B cell (primary cell): ENCODE measurements around the gene RMI2. TPM values are rescaled to one million over a fixed set of nuclear protein-coding genes. Genes with fewer than 3 reads are reported as not detected.

Source experiments
- ATAC-seq: fragments of 200-7000 bp; cut with Tn5 transposase; one replicate; pipeline ENCODE4 v1.10.0; 2021; ENCODE audit warnings: low read depth, mild to moderate bottlenecking, moderate number of reproducible peaks, moderate library complexity
- CTCF ChIA-PET: fragments of 350-600 bp; sonication (Branson Sonifier 250); formaldehyde crosslinking; loops from one replicate; lab custom pipeline; 2021; ENCODE audit warnings: antibody characterized with exemption, inconsistent platforms; lab: Charles Lee
- POLR2A ChIA-PET: fragments of 350-600 bp; sonication (Branson Sonifier 250); formaldehyde crosslinking; loops from one replicate; lab custom pipeline; 2021; ENCODE audit warnings: antibody characterized with exemption; lab: Charles Lee
- DNase-seq: peaks from one replicate; pipeline ENCODE4 v3.0.0; 2013
- H2AFZ ChIP-seq: 2 replicates; pipeline ENCODE4 v1.6.1; 2012; ENCODE audit warnings: mild to moderate bottlenecking, low read depth, low read length; ENCODE audit not compliant: insufficient read depth, poor library complexity, severe bottlenecking
- H3K27ac ChIP-seq, 2 donors: 1 replicate in 1 of 2; 2 replicates in 1 of 2; pipeline ENCODE4 v1.5.1; 2012 to 2013; ENCODE audit warnings: low read length in 2 of 2, mild to moderate bottlenecking in 2 of 2, moderate library complexity in 1 of 2
- H3K27me3 ChIP-seq, 4 experiments: fragments of 200-600 bp in 1 of 4; sonication (generic) in 1 of 4; replicated peaks in 1 of 4; 1 replicate in 2 of 4; 2 replicates in 2 of 4; pipeline versions ENCODE4 v1.6.1 to v1.7.0; 2013 to 2016; ENCODE audit warnings: low read length in 3 of 4, mild to moderate bottlenecking in 2 of 4, mixed read lengths in 1 of 4, moderate library complexity in 1 of 4; ENCODE audit not compliant: insufficient read depth in 4 of 4, control insufficient read depth in 3 of 4; ENCODE audit errors: control extremely low read depth in 1 of 4
- H3K36me3 ChIP-seq, 2 experiments: replicated peaks in 1 of 2; 1 replicate in 1 of 2; 2 replicates in 1 of 2; pipeline versions ENCODE4 v1.6.1 to v1.7.1; 2013; ENCODE audit warnings: low read length in 1 of 2; ENCODE audit not compliant: insufficient read depth in 2 of 2, control insufficient read depth in 1 of 2; ENCODE audit errors: control extremely low read depth in 1 of 2, extremely low read depth in 1 of 2
- H3K4me1 ChIP-seq, 2 donors: fragments of 200-600 bp in 1 of 2; sonication (generic) in 1 of 2; 1 replicate in 1 of 2; 2 replicates in 1 of 2; pipeline versions ENCODE4 v1.5.1 to v1.6.1; 2013 to 2017; ENCODE audit warnings: low read length in 2 of 2; ENCODE audit not compliant: control insufficient read depth in 2 of 2, insufficient read depth in 2 of 2
- H3K4me2 ChIP-seq: replicated peaks from 2 replicates; pipeline ENCODE3; 2012; ENCODE audit warnings: mild to moderate bottlenecking, low read depth, low read length; ENCODE audit not compliant: poor library complexity, severe bottlenecking
- H3K4me3 ChIP-seq, 5 experiments: fragments of 200-600 bp in 1 of 5; sonication (generic) in 1 of 5; 1 replicate in 3 of 5; 2 replicates in 2 of 5; pipeline versions ENCODE4 v1.5.1 to v1.7.0; 2011 to 2016; ENCODE audit warnings: low read length in 4 of 5, mild to moderate bottlenecking in 4 of 5, low read depth in 2 of 5, control low read depth in 1 of 5, moderate library complexity in 1 of 5; ENCODE audit not compliant: insufficient read depth in 1 of 5; ENCODE audit errors: control extremely low read depth in 1 of 5, extremely low read depth in 1 of 5
- H3K79me2 ChIP-seq: fragments of 200-600 bp; sonication (generic); one replicate; pipeline ENCODE4 v1.6.0; 2016; ENCODE audit warnings: low read length; ENCODE audit not compliant: control insufficient read depth, insufficient read depth
- H3K9ac ChIP-seq: fragments of 200-600 bp; sonication (generic); 2 replicates; pipeline ENCODE4 v1.6.1; 2017; ENCODE audit warnings: mild to moderate bottlenecking, low read length, moderate library complexity
- H3K9me3 ChIP-seq, 3 donors: one replicate each; pipeline versions ENCODE4 v1.6.1 to v1.7.1; 2013; ENCODE audit warnings: low read length in 2 of 3; ENCODE audit not compliant: control insufficient read depth in 2 of 3, insufficient read depth in 1 of 3; ENCODE audit errors: control extremely low read depth in 1 of 3
- H4K20me1 ChIP-seq: 2 replicates; pipeline ENCODE4 v1.6.0; 2012; ENCODE audit warnings: mild to moderate bottlenecking, low read length; ENCODE audit not compliant: insufficient read depth, control insufficient read depth, poor library complexity, severe bottlenecking
- H3K27ac Mint-ChIP-seq: one replicate; pipeline ENCODE4 v1.8.0; 2021; ENCODE audit warnings: mixed read lengths
- H3K27me3 Mint-ChIP-seq: one replicate; pipeline ENCODE4 v1.8.0; 2021; ENCODE audit warnings: mixed read lengths
- H3K4me1 Mint-ChIP-seq: one replicate; pipeline ENCODE4 v1.8.0; 2021; ENCODE audit warnings: mixed read lengths
- H3K4me3 Mint-ChIP-seq: one replicate; pipeline ENCODE4 v1.8.0; 2021; ENCODE audit warnings: mixed read lengths
- H3K9me3 Mint-ChIP-seq: one replicate; pipeline ENCODE4 v1.8.0; 2022; ENCODE audit warnings: mixed read lengths; ENCODE audit not compliant: insufficient read depth
- CTCF ChIP-seq: fragments of 200-600 bp; IDR thresholded peaks from one replicate; pipeline ENCODE4 v1.8.0; 2022; ENCODE audit warnings: antibody characterized with exemption, mild to moderate bottlenecking
- EZH2 ChIP-seq: IDR thresholded peaks from 2 replicates; pipeline ENCODE4 v1.6.1; 2012; ENCODE audit warnings: borderline replicate concordance, low read depth, mild to moderate bottlenecking, moderate library complexity, low read length; ENCODE audit not compliant: insufficient read depth, poor library complexity, severe bottlenecking
- WGBS: methylation state at CpG from one replicate; pipeline ENCODE4 v1.1.5; 2013; ENCODE audit warnings: missing lambda C conversion rate; ENCODE audit not compliant: insufficient coverage; 5-methylcytosine and 5-hydroxymethylcytosine counted together
- intact Hi-C: fragments of 100-400 bp; cut with micrococcal nuclease; formaldehyde crosslinking; loops from one replicate; pipeline ENCODE4 v1.10.0; 2022
- polyA plus RNA-seq: library from polyadenylated mRNA; depleted of rRNA; stranded (reverse); fragments of >200 nt; gene quantifications from 2 replicates; pipeline ENCODE4 v1.2.3, GENCODE V29; 2012
- total RNA-seq, 2 donors: library from RNA; stranded (reverse); fragments of 120-200 nt in 1 of 2; gene quantifications; 1 replicate in 1 of 2; 2 replicates in 1 of 2; pipeline versions ENCODE4 v1.2.3 to v1.2.4, GENCODE V29; 2013 to 2022

RMI2 gene
- total and polyA plus RNA-seq, 2 donors (not counting 1 experiment from before 2014, with no cell fraction given): 2.3 to 27.0 TPM

DNA sequence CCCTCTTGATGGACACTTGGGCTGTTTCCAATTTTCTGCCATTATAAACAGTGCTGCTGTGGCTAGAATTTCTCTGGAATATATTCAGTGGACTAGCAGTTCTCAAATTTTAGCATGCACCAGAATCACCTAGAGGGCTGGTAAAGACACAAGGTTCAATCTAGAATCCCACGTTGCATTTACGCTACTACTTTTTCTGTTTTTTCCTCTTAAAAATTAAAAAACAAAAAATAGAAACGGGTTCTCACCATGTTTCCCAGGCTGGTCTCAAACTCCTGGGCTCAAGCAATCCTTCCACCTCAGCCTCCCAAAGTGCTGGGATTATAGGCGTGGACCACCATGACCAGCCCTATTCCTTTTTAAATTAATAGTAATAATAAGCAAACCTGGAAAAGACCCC lies 49.6 kb upstream of the RMI2 start:
- no peak overlapping the region for H3K27ac Mint-ChIP-seq
- no peak overlapping the region for H3K27ac ChIP-seq
- no peak for DNase-seq
- H3K9me3 ChIP-seq: no peaks in the 10 kb centered on the region
- no peaks in the 10 kb centered on the region for H3K79me2 ChIP-seq
- no peak overlapping the region for H2AFZ ChIP-seq
- intact Hi-C loops: loop anchor here (2.0 kb wide), 1 partner anchor 17 kb away; no protein-coding TSS in a partner anchor
- H3K4me3 Mint-ChIP-seq: no peak overlapping the region
- H3K4me1 ChIP-seq: peaks cover 61 to 66% of the 10 kb centered on the region in 2 donors
- H3K4me1 Mint-ChIP-seq: peaks cover 70% of the 10 kb centered on the region
- H3K4me2 ChIP-seq: no peak overlapping the region
- TF ChIP-seq CTCF (no peak), EZH2 (no peak)
- H3K36me3 ChIP-seq: no peaks in the 10 kb centered on the region
- no peaks in the 10 kb centered on the region for H3K27me3 Mint-ChIP-seq
- no peaks in the 10 kb centered on the region for H4K20me1 ChIP-seq
- POLR2A ChIA-PET: interaction anchor here (0.6 kb wide), 1 partner anchor 39 kb away, joined by 3 read pairs; the partner anchor contains the start of gene SOCS1
- H3K9me3 Mint-ChIP-seq: no peaks in the 10 kb centered on the region
- CTCF ChIA-PET: no interaction called here
- H3K27me3 ChIP-seq: peaks cover 0 to 6% (median 0%) of the 10 kb centered on the region in 4 experiments
- ATAC-seq: no peak
- H3K4me3 ChIP-seq: no peak overlapping the region
- no peak overlapping the region for H3K9ac ChIP-seq
- WGBS: 100% methylated on average over 3 of the region's 4 CpGs

GRCh38 chr16:11296351-11296705 lies 48.9 kb upstream of the RMI2 start:
- Histone ChIP-seq H3K9ac (no peak overlapping the region), H3K27ac (no peak overlapping the region), H3K27me3 (peaks cover 0 to 6% (median 0%) of the 10 kb centered on the region in 4 experiments), H3K9me3 (no peaks in the 10 kb centered on the region), H3K79me2 (no peaks in the 10 kb centered on the region), H3K4me3 (no peak overlapping the region), H2AFZ (no peak overlapping the region), H4K20me1 (no peaks in the 10 kb centered on the region), H3K36me3 (no peaks in the 10 kb centered on the region), H3K4me1 (peaks cover 61 to 66% of the 10 kb centered on the region in 2 donors), H3K4me2 (peak overlapping the region; percentile 76)
- ATAC-seq: no peak
- no CpG with 5 or more reads among the region's 3 CpGs for WGBS
- ChIA-PET CTCF (interaction anchor here (0.8 to 4.3 kb wide), 7 partner anchors 14 to 325 kb away, joined by 3 to 136 read pairs (median 44); partner anchors contain the start of genes RMI2 and SOCS1), POLR2A (interaction anchor here (1.4 to 4.5 kb wide), 3 partner anchors 13 to 40 kb away, joined by 3 to 118 read pairs (median 67); partner anchors contain the start of gene SOCS1)
- Mint-ChIP-seq H3K4me1 (peaks cover 71% of the 10 kb centered on the region), H3K9me3 (no peaks in the 10 kb centered on the region), H3K4me3 (no peak overlapping the region), H3K27ac (no peak overlapping the region), H3K27me3 (no peaks in the 10 kb centered on the region)
- DNase-seq: no peak
- intact Hi-C loops: loop anchor here (2.0 kb wide), 1 partner anchor 18 kb away; no protein-coding TSS in a partner anchor
- TF ChIP-seq EZH2 (no peak), CTCF (no peak)
